ENCODE measurements around the gene RALGAPA1. TPM values are rescaled to one million over a fixed set of nuclear protein-coding genes. Genes with fewer than 3 reads are reported as not detected.

RALGAPA1 gene
- total RNA-seq, 1 experiment from 2014 or later: 31.7 TPM

DNA sequence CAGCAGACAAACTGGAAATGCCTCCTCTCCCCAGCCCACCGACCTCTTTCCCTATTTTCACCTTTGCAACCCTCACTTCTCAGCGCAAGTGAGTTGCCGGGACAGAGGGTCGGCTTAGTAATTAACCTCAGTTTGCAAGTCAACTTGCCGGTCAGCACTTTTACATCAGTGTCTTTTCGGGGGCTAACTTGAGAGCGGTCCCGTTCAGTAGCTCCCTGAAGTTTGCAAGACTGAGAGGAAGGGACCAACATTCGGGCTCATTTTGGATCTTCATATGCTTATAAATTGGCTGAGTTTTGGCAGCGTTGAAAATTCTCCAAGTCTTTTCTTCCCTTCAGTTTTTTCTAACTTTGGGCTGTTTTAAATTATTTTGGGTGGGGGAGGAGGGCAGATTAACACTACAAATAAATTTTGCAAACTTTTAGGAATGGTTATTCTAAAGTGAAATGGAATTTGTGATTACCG, 17.9 kb upstream of the RALGAPA1 start:
- Mint-ChIP-seq H3K27me3 (ENCODE audit: low read depth) (no peaks in the 10 kb centered on the region), H3K36me3 (0 out of 2 replicates have a peak, but pooled peaks cover 8% of the 10 kb centered on the region), H3K4me3 (peak overlapping the region; percentile 80), H3K27ac (peak overlapping the region; percentile 93), H3K4me1 (peaks cover 11% of the 10 kb centered on the region), H3K9me3 (no peaks in the 10 kb centered on the region)
- CTCF ChIA-PET: interaction anchor here (1.2 to 2.0 kb wide), 7 partner anchors 10 to 698 kb away, joined by 4 to 16 read pairs (median 7); partner anchors contain the start of genes INSM2 and RALGAPA1
- POLR2A ChIA-PET: interaction anchor here (1.0 to 1.8 kb wide), 5 partner anchors 18 to 844 kb away, joined by 3 to 12 read pairs (median 5); partner anchors contain the start of genes INSM2, RALGAPA1 and SRP54
- ATAC-seq: no peak
- TF ChIP-seq EMX1 (CRISPR knock-in tag; IDR thresholded peaks at IDR 0.05) (no peak), ZNF671 (CRISPR knock-in tag; IDR thresholded peaks at IDR 0.05) (no peak), ZNF121 (CRISPR knock-in tag; IDR thresholded peaks at IDR 0.05) (no peak), NFYB (CRISPR knock-in tag; conservative IDR thresholded peaks at IDR 0.05; ENCODE audit: low read depth) (no peak), NFE2L1 (CRISPR knock-in tag; IDR thresholded peaks at IDR 0.05) (no peak)
- TF ChIP-seq, protein P1, sequence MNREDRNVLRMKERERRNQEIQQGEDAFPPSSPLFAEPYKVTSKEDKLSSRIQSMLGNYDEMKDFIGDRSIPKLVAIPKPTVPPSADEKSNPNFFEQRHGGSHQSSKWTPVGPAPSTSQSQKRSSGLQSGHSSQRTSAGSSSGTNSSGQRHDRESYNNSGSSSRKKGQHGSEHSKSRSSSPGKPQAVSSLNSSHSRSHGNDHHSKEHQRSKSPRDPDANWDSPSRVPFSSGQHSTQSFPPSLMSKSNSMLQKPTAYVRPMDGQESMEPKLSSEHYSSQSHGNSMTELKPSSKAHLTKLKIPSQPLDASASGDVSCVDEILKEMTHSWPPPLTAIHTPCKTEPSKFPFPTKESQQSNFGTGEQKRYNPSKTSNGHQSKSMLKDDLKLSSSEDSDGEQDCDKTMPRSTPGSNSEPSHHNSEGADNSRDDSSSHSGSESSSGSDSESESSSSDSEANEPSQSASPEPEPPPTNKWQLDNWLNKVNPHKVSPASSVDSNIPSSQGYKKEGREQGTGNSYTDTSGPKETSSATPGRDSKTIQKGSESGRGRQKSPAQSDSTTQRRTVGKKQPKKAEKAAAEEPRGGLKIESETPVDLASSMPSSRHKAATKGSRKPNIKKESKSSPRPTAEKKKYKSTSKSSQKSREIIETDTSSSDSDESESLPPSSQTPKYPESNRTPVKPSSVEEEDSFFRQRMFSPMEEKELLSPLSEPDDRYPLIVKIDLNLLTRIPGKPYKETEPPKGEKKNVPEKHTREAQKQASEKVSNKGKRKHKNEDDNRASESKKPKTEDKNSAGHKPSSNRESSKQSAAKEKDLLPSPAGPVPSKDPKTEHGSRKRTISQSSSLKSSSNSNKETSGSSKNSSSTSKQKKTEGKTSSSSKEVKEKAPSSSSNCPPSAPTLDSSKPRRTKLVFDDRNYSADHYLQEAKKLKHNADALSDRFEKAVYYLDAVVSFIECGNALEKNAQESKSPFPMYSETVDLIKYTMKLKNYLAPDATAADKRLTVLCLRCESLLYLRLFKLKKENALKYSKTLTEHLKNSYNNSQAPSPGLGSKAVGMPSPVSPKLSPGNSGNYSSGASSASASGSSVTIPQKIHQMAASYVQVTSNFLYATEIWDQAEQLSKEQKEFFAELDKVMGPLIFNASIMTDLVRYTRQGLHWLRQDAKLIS (CRISPR knock-in tag; IDR thresholded peaks at IDR 0.05; ENCODE audit: borderline replicate concordance): no peak
- no peak for DNase-seq (ENCODE audit: low spot score)

DNA sequence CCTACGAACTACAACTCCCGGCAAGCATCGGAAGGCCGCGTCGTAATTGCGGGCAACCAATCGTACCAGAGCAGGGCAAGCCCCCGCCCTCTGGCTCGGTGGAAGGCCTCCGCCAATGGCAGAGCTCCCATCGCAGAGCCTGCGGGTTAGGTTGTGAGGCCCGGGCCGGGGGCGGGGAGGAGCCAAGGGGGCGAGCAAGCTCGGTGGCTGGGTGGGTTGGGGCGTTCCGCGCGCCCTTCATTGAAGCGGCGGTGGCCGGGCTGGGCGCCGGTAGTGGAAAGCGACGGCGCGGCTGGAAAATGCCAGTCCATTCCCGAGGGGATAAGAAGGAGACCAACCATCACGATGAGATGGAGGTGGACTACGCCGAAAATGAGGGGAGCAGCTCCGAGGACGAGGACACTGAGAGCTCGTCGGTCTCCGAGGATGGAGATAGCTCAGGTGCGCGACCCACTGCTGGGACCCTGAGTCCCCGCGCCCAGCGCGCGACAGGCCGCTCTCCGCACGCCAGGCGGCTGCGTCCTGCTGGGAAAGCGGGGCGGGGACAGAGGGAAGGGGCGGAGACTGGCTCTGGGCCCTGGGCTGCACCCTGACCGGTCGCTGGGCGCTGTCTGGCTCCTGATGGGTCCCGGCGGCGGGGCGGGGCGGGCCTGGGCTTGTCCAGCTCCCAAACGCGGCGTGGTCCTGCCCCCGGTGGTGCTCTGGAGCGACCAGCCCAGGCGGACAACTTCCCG, 17.3 kb upstream of the RALGAPA1 start, which contains the start of gene BRMS1L:
Gene BRMS1L, plus strand, starts transcription at position 121 of the 734 bp plus-strand sequence. Its CDS starts 179 bp downstream, at position 300.
- Mint-ChIP-seq H3K4me1 (peaks cover 11% of the 10 kb centered on the region), H3K27ac (peak within 1 kb of the TSS; percentile 93), H3K36me3 (0 out of 2 replicates have a peak, but pooled peaks cover 3% of the 10 kb centered on the region), H3K9me3 (no peaks in the 10 kb centered on the region), H3K4me3 (peak within 1 kb of the TSS; percentile 80), H3K27me3 (ENCODE audit: low read depth) (no peaks in the 10 kb centered on the region)
- ATAC-seq: peak; percentile 97
- DNase-seq (ENCODE audit: low spot score): peak; percentile 98
- ChIA-PET CTCF (interaction anchor here (0.6 to 2.0 kb wide), 12 partner anchors 9 to 698 kb away, joined by 3 to 16 read pairs (median 4); partner anchors contain the start of genes INSM2 and RALGAPA1), POLR2A (interaction anchor here (0.6 to 1.8 kb wide), 8 partner anchors 18 to 843 kb away, joined by 3 to 12 read pairs (median 5); partner anchors contain the start of genes INSM2, PSMA6, RALGAPA1 and SRP54)
- TF ChIP-seq, protein P2, sequence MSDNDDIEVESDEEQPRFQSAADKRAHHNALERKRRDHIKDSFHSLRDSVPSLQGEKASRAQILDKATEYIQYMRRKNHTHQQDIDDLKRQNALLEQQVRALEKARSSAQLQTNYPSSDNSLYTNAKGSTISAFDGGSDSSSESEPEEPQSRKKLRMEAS (CRISPR knock-in tag; IDR thresholded peaks at IDR 0.05): peak; percentile 72
- no peak for TF ChIP-seq TEAD4 (CRISPR knock-in tag; IDR thresholded peaks at IDR 0.05)
- TF ChIP-seq SP1 (CRISPR knock-in tag; conservative IDR thresholded peaks at IDR 0.05): peak; percentile 75
- TF ChIP-seq, protein P3, sequence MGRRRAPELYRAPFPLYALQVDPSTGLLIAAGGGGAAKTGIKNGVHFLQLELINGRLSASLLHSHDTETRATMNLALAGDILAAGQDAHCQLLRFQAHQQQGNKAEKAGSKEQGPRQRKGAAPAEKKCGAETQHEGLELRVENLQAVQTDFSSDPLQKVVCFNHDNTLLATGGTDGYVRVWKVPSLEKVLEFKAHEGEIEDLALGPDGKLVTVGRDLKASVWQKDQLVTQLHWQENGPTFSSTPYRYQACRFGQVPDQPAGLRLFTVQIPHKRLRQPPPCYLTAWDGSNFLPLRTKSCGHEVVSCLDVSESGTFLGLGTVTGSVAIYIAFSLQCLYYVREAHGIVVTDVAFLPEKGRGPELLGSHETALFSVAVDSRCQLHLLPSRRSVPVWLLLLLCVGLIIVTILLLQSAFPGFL (CRISPR knock-in tag; IDR thresholded peaks at IDR 0.05; ENCODE audit: borderline replicate concordance): peak; percentile 81; the same call in 1 of the 2 replicates
- peak; percentile 83 for TF ChIP-seq NFYB (CRISPR knock-in tag; conservative IDR thresholded peaks at IDR 0.05; ENCODE audit: low read depth)
- TF ChIP-seq CREM (CRISPR knock-in tag; IDR thresholded peaks at IDR 0.05): peak; percentile 83
- TF ChIP-seq, protein P4, sequence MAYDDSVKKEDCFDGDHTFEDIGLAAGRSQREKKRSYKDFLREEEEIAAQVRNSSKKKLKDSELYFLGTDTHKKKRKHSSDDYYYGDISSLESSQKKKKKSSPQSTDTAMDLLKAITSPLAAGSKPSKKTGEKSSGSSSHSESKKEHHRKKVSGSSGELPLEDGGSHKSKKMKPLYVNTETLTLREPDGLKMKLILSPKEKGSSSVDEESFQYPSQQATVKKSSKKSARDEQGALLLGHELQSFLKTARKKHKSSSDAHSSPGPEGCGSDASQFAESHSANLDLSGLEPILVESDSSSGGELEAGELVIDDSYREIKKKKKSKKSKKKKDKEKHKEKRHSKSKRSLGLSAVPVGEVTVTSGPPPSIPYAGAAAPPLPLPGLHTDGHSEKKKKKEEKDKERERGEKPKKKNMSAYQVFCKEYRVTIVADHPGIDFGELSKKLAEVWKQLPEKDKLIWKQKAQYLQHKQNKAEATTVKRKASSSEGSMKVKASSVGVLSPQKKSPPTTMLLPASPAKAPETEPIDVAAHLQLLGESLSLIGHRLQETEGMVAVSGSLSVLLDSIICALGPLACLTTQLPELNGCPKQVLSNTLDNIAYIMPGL (CRISPR knock-in tag; IDR thresholded peaks at IDR 0.05): peak; percentile 62; the same call in 1 of the 2 replicates
- TF ChIP-seq GTF2I (CRISPR knock-in tag; conservative IDR thresholded peaks at IDR 0.05): no peak
- TF ChIP-seq ZNF671 (CRISPR knock-in tag; IDR thresholded peaks at IDR 0.05): no peak
- TF ChIP-seq, protein P5, sequence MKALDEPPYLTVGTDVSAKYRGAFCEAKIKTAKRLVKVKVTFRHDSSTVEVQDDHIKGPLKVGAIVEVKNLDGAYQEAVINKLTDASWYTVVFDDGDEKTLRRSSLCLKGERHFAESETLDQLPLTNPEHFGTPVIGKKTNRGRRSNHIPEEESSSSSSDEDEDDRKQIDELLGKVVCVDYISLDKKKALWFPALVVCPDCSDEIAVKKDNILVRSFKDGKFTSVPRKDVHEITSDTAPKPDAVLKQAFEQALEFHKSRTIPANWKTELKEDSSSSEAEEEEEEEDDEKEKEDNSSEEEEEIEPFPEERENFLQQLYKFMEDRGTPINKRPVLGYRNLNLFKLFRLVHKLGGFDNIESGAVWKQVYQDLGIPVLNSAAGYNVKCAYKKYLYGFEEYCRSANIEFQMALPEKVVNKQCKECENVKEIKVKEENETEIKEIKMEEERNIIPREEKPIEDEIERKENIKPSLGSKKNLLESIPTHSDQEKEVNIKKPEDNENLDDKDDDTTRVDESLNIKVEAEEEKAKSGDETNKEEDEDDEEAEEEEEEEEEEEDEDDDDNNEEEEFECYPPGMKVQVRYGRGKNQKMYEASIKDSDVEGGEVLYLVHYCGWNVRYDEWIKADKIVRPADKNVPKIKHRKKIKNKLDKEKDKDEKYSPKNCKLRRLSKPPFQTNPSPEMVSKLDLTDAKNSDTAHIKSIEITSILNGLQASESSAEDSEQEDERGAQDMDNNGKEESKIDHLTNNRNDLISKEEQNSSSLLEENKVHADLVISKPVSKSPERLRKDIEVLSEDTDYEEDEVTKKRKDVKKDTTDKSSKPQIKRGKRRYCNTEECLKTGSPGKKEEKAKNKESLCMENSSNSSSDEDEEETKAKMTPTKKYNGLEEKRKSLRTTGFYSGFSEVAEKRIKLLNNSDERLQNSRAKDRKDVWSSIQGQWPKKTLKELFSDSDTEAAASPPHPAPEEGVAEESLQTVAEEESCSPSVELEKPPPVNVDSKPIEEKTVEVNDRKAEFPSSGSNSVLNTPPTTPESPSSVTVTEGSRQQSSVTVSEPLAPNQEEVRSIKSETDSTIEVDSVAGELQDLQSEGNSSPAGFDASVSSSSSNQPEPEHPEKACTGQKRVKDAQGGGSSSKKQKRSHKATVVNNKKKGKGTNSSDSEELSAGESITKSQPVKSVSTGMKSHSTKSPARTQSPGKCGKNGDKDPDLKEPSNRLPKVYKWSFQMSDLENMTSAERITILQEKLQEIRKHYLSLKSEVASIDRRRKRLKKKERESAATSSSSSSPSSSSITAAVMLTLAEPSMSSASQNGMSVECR (CRISPR knock-in tag; IDR thresholded peaks at IDR 0.05; ENCODE audit: borderline replicate concordance): peak; percentile 60; the same call in 1 of the 2 replicates
- no peak for TF ChIP-seq EMX1 (CRISPR knock-in tag; IDR thresholded peaks at IDR 0.05)
- TF ChIP-seq JAZF1 (CRISPR knock-in tag; IDR thresholded peaks at IDR 0.05): no peak
- TF ChIP-seq GRHL2 (CRISPR knock-in tag; IDR thresholded peaks at IDR 0.05; ENCODE audit: insufficient replicate concordance, severe bottlenecking): no peak
- peak; percentile 86 for TF ChIP-seq GABPB1 (CRISPR knock-in tag; IDR thresholded peaks at IDR 0.05)
- TF ChIP-seq, protein P6, sequence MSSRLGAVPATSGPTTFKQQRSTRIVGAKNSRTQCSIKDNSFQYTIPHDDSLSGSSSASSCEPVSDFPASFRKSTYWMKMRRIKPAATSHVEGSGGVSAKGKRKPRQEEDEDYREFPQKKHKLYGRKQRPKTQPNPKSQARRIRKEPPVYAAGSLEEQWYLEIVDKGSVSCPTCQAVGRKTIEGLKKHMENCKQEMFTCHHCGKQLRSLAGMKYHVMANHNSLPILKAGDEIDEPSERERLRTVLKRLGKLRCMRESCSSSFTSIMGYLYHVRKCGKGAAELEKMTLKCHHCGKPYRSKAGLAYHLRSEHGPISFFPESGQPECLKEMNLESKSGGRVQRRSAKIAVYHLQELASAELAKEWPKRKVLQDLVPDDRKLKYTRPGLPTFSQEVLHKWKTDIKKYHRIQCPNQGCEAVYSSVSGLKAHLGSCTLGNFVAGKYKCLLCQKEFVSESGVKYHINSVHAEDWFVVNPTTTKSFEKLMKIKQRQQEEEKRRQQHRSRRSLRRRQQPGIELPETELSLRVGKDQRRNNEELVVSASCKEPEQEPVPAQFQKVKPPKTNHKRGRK (CRISPR knock-in tag; IDR thresholded peaks at IDR 0.05; ENCODE audit: borderline replicate concordance): no peak

All from WTC11 (cell line).